Femur (tissue), 1 donor: ENCODE measurements around the gene DLX2.
"Not testable (repeated sequence)": the region's sequence is repeated elsewhere in the genome, so short reads cannot be mapped to it uniquely, and the experiment has no call there.

ENCODE experiments used
- DNase-seq: peaks from one replicate; pipeline ENCODE4 v3.0.0-alpha.2; 2017

DLX2 gene

DNA sequence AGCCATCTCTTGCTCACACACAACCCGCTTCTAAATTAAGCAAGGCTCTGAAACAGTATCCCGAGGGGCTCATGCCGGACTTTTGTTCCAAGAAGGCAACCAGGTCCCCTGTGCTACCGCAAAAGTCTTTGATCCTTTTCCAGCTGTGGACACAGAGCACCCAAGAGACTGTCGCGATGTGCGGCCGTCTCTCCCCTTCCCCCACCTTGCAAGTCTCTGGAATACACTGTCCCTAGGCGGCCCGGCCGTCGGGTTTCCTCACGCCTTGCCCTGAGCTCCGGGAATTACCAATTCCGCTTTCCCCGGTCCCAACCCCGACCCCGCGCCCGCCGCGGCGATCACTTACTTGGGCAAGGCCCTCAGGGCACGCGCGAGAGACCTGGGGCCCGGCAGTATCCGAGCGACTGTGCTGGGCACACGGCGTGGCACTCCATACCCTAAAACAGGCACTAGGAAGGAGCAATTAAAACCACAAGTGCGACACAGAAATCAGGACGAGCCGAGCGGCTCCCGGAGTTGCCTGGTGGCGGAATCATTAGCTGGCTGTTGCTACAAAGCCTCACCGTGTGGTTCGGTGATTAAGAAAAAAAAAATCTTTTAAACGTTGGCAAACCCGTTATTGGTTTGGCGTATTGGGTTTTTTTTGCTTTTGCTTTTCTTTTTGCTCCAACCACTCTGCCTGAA is 19.6 kb downstream of the DLX2 start:
- DNase-seq = peak; percentile 36

DNA sequence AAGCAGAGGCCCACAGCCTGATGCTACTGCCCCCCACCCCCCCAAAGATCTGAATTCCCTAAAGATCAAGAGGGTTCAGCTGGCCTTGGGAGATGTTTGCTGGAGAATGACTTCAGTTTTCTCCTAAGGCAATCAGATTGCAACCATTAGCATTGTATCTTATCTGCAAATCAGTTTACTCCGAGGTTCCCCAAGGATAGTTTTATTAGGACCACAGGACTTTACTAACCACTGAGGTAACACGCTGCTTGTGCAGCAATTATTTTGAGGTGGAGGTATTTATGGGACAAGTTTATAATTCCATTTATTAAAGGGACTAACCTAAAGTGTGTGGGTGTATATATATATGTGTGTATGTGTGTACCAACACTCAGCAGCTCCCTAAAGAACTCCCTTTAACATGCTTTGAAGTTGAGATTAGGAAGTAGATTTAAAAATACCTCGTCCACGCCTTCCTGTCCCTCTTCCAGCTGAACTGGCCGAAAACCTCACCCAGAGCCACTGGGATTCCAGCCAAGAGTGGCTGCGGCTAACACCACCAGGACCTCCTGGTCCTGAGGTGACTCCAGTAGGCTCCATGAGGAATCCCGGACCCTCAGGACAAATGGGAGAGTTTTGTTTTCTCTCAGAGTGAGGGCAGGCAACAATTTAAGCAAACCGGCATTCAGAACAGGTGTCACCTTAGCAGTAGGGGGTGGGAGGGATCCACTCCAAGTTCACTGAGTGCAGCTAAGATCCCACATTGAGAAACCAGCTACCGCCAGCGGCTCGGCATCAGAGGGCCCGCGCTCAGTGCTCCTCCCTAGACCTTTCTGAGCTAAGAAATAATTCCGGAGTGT is 20.4 kb downstream of the DLX2 start:
- DNase-seq = no peak

DNA sequence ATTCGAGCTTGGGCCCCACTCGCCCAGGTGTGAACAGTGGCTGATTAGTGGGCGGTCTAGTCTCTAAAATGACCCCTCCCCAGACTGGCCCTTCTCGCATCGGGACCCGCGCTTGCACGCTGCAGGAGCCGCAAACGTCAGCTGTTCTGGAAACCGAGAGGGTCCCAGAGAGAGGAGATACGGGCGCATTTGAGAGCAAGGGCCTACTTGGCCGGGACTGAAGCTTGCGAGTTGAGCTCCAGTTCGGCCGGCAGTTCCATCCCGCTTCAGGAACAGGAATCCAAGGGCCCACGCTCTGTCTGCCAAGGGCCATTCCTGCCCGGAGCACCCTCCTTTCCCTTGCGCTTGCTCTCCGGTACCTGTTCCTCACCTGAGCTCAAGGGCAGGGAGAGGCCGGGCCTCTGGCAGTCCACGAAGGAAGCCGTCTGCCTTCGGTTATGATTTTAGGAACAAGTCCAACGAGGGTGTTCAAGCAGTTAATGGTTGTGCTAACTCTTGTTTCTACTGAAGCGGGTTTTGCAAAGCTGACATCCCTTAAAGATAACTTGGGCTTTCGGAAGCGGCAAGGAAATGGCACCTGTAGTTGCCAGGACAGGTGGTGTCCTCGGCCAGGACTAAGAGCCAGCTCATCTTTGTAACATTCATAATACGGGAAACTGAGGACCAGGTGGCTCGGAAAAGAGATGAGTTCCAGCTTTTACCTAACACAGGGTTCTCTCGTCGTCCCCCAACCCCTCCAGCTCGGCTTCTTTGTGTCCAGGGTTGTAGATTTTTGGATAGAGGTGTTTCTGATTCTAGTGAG is 21.3 kb downstream of the DLX2 start:
- peak; percentile 29 for DNase-seq

GRCh38 chr2:172080641-172081220 is 22.0 kb downstream of the DLX2 start:
- no peak for DNase-seq

GRCh38 chr2:172079838-172080640 is 22.7 kb downstream of the DLX2 start:
- DNase-seq = no peak

GRCh38 chr2:172079416-172079815 is 23.3 kb downstream of the DLX2 start:
- DNase-seq = no peak

GRCh38 chr2:172074254-172074653 is 28.4 kb downstream of the DLX2 start:
- no peak for DNase-seq

DNA sequence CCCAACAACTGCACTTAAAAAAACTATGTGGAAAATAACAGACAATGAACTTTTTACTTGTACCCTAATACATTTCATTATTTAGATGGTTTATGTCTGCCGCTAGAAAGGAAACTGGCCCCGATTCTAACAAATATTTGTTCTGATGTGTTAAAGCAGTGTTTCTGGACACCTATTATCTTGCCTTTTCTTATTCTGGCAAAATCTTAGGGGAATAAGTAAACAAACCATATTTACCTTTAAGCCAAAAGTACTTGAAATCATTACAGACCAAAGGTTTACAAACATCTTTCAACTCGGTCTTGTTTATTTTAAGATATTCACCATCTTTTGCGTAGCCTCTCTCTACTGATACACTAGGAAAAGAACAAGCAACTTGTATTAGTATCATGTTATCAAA is 29.2 kb downstream of the DLX2 start:
- no peak for DNase-seq

DNA sequence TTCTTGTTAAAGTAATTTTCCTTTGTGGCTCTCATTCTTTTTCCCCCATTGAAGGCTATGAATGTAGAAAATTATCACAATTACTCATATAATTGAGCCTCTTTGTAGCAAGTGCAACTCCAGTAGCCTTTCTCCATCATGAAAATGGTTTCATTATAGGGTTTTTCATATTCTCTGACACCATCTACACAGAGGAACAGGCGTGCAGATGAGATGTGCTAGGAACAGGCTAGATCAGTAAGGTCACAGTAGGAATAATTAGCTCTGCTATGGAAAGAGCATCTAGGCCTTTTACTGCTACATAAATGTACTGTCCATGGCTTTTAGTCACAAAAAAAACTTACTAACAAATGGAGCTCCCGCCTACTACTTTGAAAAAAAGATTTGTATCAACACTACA is 30.0 kb downstream of the DLX2 start:
- DNase-seq = no peak

DNA sequence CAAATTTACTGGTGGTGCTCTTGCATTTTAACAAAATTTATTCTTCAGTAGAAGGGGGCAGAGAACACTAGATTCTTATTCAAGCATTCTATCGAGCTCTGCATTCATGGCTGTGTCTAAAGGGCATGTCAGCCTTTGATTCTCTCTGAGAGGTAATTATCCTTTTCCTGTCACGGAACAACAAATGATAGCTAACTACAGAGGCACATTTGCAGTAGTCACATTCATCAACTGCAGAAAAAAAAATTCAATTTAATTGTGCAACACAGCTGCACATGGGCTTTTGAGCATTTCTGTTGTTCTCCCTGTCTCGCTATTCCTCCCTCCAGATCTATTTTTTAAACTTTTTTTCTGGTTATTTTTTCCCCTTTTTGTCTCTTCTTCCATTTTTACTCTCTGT is 30.4 kb downstream of the DLX2 start:
- no peak for DNase-seq

DNA sequence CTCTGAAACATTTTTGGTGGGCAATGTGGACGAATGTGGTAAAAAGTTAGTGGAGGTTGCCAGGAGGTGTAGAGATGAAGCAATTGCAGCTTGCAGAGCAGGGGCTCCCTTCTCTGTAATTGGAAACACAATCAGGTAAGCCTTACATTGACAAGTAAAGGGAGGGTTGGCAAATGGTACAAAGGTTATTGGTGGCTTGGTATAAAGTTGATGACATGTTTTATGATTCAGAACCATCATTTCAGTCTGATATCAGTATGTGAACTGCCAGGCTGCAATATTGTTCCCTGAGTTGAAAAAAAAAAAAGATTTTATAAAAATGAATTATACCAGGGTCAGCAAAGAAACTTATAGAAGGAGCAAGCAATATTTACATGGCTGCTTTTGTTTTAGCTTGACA is 31.8 kb downstream of the DLX2 start:
- no peak for DNase-seq

- not testable (repeated sequence) for DNase-seq
These were observed 34.8 kb downstream of the DLX2 start for GRCh38 chr2:172067905-172068304.

DNA sequence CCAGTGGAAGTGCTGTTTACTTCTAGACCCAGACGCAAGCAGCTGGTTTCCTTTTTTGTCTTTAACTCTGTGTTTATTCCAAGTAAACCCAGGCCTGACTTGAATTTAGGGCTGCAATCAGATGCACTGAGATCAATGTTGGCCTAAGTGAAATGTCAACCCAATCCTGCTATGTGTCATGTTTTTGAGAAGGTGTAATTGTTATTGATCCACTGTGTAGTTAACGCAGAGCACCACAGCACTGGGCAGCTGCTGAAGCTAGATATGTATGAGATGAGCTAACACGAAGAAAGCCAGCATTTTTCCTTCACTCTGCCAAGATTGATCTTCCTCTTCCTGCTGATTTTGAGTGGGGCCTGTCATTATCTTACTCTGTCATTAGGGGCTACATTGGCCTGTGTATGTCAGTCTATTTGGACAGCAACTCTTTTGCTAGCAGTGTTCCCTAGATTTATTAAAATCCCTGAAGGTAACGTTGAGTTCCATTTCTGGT is 36.3 kb downstream of the DLX2 start:
- no peak for DNase-seq

DNA sequence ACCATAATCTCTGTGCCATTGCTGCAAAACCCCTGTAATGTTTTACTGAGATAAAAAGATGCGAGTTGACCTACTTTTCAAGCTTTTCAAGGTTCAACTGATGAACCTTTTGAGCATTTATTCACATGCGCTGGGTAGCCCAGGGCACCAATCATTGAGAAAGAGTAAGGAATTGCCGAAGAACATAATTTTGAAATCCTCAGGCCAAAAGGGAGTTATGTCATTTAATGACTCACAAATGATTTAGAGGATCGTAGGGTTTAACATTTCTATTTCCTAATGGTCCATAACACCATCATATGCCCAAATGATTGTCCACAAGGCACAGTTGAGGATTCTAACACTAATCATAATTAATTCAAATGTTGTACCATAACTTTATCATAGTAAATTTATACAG is 37.6 kb downstream of the DLX2 start:
- DNase-seq = no peak

GRCh38 chr2:172063446-172063845 is 39.3 kb downstream of the DLX2 start:
- DNase-seq = no peak

GRCh38 chr2:172062402-172063004 is 40.2 kb downstream of the DLX2 start:
- DNase-seq = no peak

DNA sequence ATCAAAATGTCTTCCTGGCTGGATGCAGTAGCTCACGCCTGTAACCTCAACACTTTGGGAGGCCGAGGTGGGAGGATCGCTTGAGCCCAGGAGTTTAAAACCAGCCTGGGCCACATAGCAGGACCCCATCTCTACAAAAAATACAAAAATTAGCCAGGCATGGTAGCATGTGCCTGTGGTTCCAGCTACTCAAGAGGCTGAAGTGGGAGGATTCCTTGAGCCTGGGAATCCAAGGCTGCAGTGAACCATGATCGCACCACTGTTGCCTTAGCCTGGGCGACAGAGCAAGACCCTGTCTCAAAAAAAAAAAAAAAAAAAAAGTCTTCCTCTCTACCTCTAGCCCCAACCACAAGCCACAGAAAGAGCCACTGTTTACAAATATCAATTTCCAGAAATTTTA is 42.6 kb downstream of the DLX2 start:
- not testable (repeated sequence) for DNase-seq

DNA sequence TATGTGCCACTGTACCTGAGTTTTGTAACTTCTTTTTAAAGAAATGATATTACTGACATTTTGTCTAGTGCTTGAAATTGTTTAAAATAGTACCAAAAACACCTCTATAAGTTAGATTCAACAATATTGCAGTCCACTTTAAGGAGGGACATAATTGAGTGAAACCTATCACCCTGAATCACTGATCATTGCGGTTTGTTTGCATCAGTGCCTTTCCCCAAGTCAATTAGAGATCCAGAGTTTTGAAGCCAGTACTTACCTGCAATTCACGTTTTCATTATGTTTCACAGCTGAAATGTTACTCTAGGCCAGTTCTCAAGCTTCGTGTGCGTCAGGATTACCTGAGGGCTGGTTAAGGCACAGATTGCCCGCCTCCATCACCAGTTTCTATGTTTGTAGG is 44.0 kb downstream of the DLX2 start:
- DNase-seq = no peak

DNA sequence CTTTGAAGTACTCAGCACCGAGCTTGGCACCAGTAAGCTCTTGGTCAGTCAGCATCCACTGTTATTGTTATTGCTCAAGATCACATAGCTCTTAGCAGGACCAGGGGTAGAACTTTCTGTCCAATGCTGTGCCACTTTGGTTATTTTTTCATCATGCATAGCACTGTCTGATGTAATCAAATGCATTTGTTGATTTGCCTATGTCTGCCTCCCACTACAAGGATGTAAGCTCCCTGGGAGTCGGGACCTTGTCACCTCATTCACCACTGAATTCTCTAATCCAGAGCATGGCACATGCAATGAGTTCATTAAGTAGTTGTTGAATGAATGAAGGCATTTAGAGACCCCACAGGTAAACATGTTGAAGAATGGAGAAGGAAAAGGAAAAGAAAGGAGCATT is 46.4 kb downstream of the DLX2 start:
- no peak for DNase-seq

- no peak for DNase-seq
These were observed 49.2 kb downstream of the DLX2 start for GRCh38 chr2:172053486-172053885.
